Testis (tissue), 3 donors: ENCODE results near the gene SLC39A12. TPM values are rescaled to one million over a fixed set of nuclear protein-coding genes. Genes with fewer than 3 reads are reported as not detected.

ENCODE experiments used
- DNase-seq: peaks from one replicate; pipeline ENCODE4 v3.0.0-alpha.2; 2019
- H3K27ac ChIP-seq, 2 donors: fragments of 200-600 bp; sonication (generic); one replicate each; pipeline ENCODE4 v1.5.1; 2019
- H3K27me3 ChIP-seq: fragments of 200-600 bp; sonication (generic); one replicate; pipeline ENCODE4 v1.5.1; 2019
- H3K36me3 ChIP-seq: fragments of 200-600 bp; sonication (generic); one replicate; pipeline ENCODE4 v1.5.1; 2017; ENCODE audit warnings: low read depth; ENCODE audit errors: missing control alignments
- H3K4me1 ChIP-seq: fragments of 200-600 bp; sonication (generic); one replicate; pipeline ENCODE4 v1.5.1; 2019
- H3K4me3 ChIP-seq, 2 donors: fragments of 200-600 bp; sonication (generic); one replicate each; pipeline ENCODE4 v1.5.1; 2017 to 2019
- H3K9me3 ChIP-seq: fragments of 200-600 bp; sonication (generic); one replicate; pipeline ENCODE4 v1.5.1; 2017
- POLR2A ChIP-seq: fragments of 450-650 bp; IDR thresholded peaks from one replicate; pipeline ENCODE4 v1.6.1; 2017; ENCODE audit warnings: antibody characterized with exemption, mild to moderate bottlenecking, moderate library complexity
- WGBS, 2 donors: methylation state at CpG; one replicate each; pipeline ENCODE4 v1.1.5; 2018; 5-methylcytosine and 5-hydroxymethylcytosine counted together
- intact Hi-C: fragments of 100-400 bp; cut with DNase I; formaldehyde crosslinking; loops from one replicate; pipeline ENCODE4 v1.15.1; 2023; ENCODE audit warnings: low total_unique reads
- polyA plus RNA-seq: library from polyadenylated mRNA; stranded (reverse); fragments of 350-450 nt; fragmentation: Illumina TruSeq; extraction: RNeasy Lipid Tissue Mini Kit (QIAGEN cat#74804); gene quantifications from one replicate; pipeline ENCODE4 v1.2.3, GENCODE V29; 2014; ENCODE audit warnings: low read depth, low replicate concordance; ENCODE audit not compliant: insufficient read depth
- total RNA-seq, 2 donors: library from RNA; depleted of rRNA; stranded (reverse); fragments of >200 nt; gene quantifications; one replicate each; pipeline ENCODE4 v1.2.3, GENCODE V29; 2016
- TF ChIP-seq, protein P1 (sequence below), 3 experiments: fragments of 450-650 bp in 2 of 3; fragments of 200-600 bp in 1 of 3; sonication (generic) in 1 of 3; IDR thresholded peaks; one replicate each; pipeline ENCODE4 v1.5.1; 2016 to 2019; ENCODE audit warnings: antibody characterized with exemption in 3 of 3, mild to moderate bottlenecking in 2 of 3, moderate library complexity in 1 of 3

The SLC39A12 gene
- total and polyA plus RNA-seq, 3 donors from 2014 or later: 0.38 to 0.68 (median 0.47) TPM

DNA sequence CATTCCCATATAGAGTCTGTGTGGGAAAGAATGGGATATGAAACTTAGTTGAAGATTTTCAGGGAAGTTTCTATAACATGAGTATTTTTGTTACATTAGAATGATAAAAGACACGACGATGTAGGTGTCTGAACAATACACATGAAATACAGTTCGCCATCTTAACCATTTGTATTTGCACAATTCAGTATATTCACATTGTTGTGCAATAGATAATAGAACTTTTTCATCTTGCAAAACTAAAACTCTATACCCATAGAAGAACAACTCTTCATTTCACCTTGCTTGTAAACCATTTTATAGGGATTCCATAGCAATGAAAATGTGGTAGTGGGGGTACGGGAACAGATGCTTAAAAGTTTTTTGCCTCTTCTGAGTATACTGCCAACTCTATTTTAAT is 32.8 kb downstream of the SLC39A12 start:
- WGBS, 2 donors: 85 to 88% methylated on average over 4 of the region's 4 CpGs
- Histone ChIP-seq H3K4me3 (no peak overlapping the region), H3K27ac (no peak overlapping the region), H3K4me1 (no peaks in the 10 kb centered on the region), H3K36me3 (no peaks in the 10 kb centered on the region), H3K9me3 (no peaks in the 10 kb centered on the region), H3K27me3 (no peaks in the 10 kb centered on the region)
- no peak for DNase-seq
- TF ChIP-seq, protein P1, sequence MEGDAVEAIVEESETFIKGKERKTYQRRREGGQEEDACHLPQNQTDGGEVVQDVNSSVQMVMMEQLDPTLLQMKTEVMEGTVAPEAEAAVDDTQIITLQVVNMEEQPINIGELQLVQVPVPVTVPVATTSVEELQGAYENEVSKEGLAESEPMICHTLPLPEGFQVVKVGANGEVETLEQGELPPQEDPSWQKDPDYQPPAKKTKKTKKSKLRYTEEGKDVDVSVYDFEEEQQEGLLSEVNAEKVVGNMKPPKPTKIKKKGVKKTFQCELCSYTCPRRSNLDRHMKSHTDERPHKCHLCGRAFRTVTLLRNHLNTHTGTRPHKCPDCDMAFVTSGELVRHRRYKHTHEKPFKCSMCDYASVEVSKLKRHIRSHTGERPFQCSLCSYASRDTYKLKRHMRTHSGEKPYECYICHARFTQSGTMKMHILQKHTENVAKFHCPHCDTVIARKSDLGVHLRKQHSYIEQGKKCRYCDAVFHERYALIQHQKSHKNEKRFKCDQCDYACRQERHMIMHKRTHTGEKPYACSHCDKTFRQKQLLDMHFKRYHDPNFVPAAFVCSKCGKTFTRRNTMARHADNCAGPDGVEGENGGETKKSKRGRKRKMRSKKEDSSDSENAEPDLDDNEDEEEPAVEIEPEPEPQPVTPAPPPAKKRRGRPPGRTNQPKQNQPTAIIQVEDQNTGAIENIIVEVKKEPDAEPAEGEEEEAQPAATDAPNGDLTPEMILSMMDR (IDR thresholded peaks at IDR 0.05): no peak
- no peak for TF ChIP-seq POLR2A
- intact Hi-C loops: no loop called here

DNA sequence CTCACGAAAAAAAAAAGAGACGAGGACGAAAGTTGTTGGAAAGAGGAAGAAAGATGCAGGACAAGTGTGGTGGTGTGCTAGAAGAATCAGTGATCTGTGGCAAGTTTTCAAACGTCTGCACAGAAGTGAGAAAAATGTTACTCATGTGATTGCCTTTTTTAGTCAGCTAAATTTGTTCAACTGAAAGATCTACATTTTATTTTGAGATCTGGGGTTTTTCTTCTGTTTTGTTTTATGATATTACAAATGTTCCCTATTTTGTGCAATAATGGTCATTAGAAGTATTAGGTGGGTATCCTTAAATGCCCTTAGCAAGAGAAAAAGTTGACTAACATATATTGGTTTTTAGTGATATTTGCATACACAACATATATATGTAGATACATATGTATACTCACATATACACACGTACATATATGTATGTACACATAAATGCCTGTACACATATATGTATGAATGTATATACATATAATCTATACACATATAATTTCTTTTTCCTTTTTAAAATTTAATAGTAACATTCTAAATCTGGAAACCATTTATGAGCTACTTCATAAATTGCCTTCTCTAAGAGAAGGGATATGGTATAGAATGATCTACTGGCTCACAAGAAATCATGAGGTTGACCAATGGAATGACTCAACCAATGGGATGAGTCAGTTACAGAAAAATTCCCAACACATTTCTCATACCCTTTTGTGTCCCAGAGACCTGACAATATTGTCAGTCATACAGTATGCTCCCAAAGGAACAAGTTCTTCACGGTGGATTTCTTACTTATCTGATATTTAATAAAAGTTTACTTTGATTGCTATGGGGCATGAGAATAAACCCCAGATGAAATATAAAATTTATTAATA is 38.4 kb downstream of the SLC39A12 start:
- intact Hi-C loops: no loop called here
- Histone ChIP-seq H3K4me3 (no peak overlapping the region), H3K27ac (no peak overlapping the region), H3K9me3 (no peaks in the 10 kb centered on the region), H3K4me1 (no peaks in the 10 kb centered on the region), H3K36me3 (no peaks in the 10 kb centered on the region), H3K27me3 (no peaks in the 10 kb centered on the region)
- WGBS, 2 donors: 82 to 88% methylated on average over 6 of the region's 6 CpGs
- no peak for DNase-seq
- TF ChIP-seq POLR2A: no peak
- TF ChIP-seq, protein P1 (IDR thresholded peaks at IDR 0.05): no peak

DNA sequence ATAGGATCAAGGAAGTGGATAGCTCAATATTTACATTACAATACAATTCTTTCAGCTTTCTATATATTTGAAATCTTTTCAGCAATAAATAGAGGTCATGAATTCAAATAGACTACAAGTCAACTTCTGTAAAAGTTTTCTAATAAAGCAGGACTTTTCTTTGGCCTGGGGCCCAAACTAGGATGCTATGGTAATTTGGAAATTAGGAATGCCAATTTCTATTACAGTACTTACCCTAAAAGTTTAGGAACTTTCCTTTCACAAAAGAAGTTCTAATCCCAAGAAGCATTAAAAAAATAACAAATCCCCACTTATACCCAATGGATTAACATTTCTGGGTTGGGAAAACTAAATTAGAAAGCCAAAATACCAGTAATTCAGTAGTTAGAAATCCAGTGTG is 40.5 kb downstream of the SLC39A12 start:
- no peaks in the 10 kb centered on the region for H3K36me3 ChIP-seq
- no peaks in the 10 kb centered on the region for H3K9me3 ChIP-seq
- H3K4me3 ChIP-seq: no peak overlapping the region
- H3K4me1 ChIP-seq: no peaks in the 10 kb centered on the region
- H3K27ac ChIP-seq: no peak overlapping the region
- TF ChIP-seq POLR2A: no peak
- TF ChIP-seq, protein P1 (IDR thresholded peaks at IDR 0.05): no peak
- DNase-seq: no peak
- H3K27me3 ChIP-seq: no peaks in the 10 kb centered on the region
- intact Hi-C loops: no loop called here

DNA sequence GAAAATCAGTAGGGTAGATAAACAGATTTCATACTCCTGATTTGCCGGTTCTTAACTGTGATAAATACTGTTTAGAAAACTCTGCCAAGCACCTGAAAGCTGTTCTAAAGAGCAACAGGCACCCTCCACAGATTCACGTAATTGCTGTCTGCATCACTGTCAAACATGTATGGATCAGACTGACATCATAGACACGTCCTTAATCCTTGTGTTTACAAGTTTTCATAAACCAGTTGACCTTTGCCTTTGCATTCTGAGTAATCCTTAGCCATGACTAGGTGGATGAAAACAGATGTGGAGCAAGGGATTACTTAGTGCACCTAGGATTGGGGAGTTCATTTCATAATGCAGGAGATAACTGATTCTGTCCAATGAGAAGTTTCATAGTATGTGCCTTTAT is 41.6 kb downstream of the SLC39A12 start:
- Histone ChIP-seq H3K9me3 (no peaks in the 10 kb centered on the region), H3K27me3 (no peaks in the 10 kb centered on the region), H3K4me3 (no peak overlapping the region), H3K36me3 (no peaks in the 10 kb centered on the region), H3K4me1 (no peaks in the 10 kb centered on the region), H3K27ac (no peak overlapping the region)
- TF ChIP-seq, protein P1 (IDR thresholded peaks at IDR 0.05): no peak
- no peak for TF ChIP-seq POLR2A
- DNase-seq: no peak
- intact Hi-C loops: no loop called here
- 91 to 92% methylated on average over 3 of the region's 3 CpGs for WGBS, 2 donors

DNA sequence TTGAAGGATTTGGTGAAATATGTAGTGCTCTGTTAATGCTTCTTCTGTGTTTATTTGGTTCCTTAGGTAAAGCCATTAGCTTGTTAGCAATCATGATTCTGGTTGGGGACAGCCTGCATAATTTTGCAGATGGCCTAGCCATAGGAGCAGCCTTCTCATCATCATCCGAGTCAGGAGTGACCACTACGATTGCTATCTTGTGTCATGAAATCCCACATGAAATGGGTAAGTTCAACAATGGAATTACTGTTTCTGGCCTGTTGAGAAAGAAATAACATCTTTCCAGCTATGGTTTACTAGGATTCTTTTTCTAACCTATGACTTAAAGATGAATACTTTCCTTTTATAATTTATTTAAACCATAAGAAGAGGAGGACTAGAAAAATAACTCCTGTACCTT is 48.9 kb downstream of the SLC39A12 start:
- no peak overlapping the region for H3K4me3 ChIP-seq
- 81 to 84% methylated on average over 2 of the region's 2 CpGs for WGBS, 2 donors
- H3K27ac ChIP-seq: no peak overlapping the region
- DNase-seq: no peak
- no peak for TF ChIP-seq POLR2A
- TF ChIP-seq, protein P1 (IDR thresholded peaks at IDR 0.05): no peak
- H3K4me1 ChIP-seq: no peaks in the 10 kb centered on the region
- no peaks in the 10 kb centered on the region for H3K27me3 ChIP-seq
- intact Hi-C loops: no loop called here
- no peaks in the 10 kb centered on the region for H3K36me3 ChIP-seq
- no peaks in the 10 kb centered on the region for H3K9me3 ChIP-seq
